Fibroblast of lung (primary cell): Measurements from ENCODE around the gene NDUFAF4.

Source experiments
- CTCF ChIP-seq, 2 donors: IDR thresholded peaks in 1 of 2; conservative IDR thresholded peaks in 1 of 2; 1 replicate in 1 of 2; 2 replicates in 1 of 2; pipeline ENCODE4 v1.5.1; 2011 to 2012; ENCODE audit warnings: low read length in 2 of 2, control low read depth in 1 of 2, inconsistent platforms in 1 of 2, low read depth in 1 of 2, mild to moderate bottlenecking in 1 of 2
- EZH2 ChIP-seq: IDR thresholded peaks from 2 replicates; pipeline ENCODE4 v1.5.1; 2012; ENCODE audit warnings: low read length, control low read depth, mild to moderate bottlenecking; ENCODE audit errors: missing control alignments

- no peak for TF ChIP-seq CTCF (conservative IDR thresholded peaks at IDR 0.05 in 1 of 2, IDR thresholded peaks at IDR 0.05 in 1 of 2; ENCODE audit: low read depth in 1 of 2, low read length in 2 of 2)
- no peak for TF ChIP-seq EZH2
Measured at GRCh38 chr6:96911171-96911570, 13.5 kb upstream of the NDUFAF4 start.
